Measurements from ENCODE around the gene PDE8A. TPM values are rescaled to one million over a fixed set of nuclear protein-coding genes. Genes with fewer than 3 reads are reported as not detected.

The PDE8A gene
- total RNA-seq, 1 donor from 2014 or later, result 11.4 TPM

GRCh38 chr15:84950570-84951111, 31.0 kb upstream of the PDE8A start:
- Histone ChIP-seq H3F3A (ENCODE audit: low read depth) (no peaks in the 10 kb centered on the region), H3K4me2 (no peak overlapping the region), H4K20me1 (ENCODE audit: low read depth) (no peaks in the 10 kb centered on the region), H3K27me3 (no peaks in the 10 kb centered on the region), H3K79me2 (ENCODE audit: low read depth) (no peaks in the 10 kb centered on the region), H3K4me1 (peaks cover 3% of the 10 kb centered on the region), H3K4me3 (no peak overlapping the region), H3K9me3 (ENCODE audit: low read depth) (no peaks in the 10 kb centered on the region), H2AFZ (replicated peaks) (no peak overlapping the region), H3K36me3 (no peaks in the 10 kb centered on the region), H3K9ac (no peak overlapping the region), H3K27ac (no peak overlapping the region)
- Mint-ChIP-seq H3K4me3 (no peak overlapping the region), H3K9me3 (no peaks in the 10 kb centered on the region), H3K27ac (no peak overlapping the region), H3K27me3 (ENCODE audit: insufficient read depth, low read depth) (peaks cover 11% of the 10 kb centered on the region), H3K36me3 (no peaks in the 10 kb centered on the region), H3K4me1 (no peaks in the 10 kb centered on the region)
- no peak for TF ChIP-seq CTCF (IDR thresholded peaks at IDR 0.05)
- no peak for TF ChIP-seq EZH2phosphoT487 (IDR thresholded peaks at IDR 0.05)
- no peak for TF ChIP-seq EZH2 (IDR thresholded peaks at IDR 0.05)
- DNase-seq (ENCODE audit: low spot score), result no peak

GRCh38 chr15:84951736-84952135, 29.9 kb upstream of the PDE8A start:
- H3K36me3 ChIP-seq, result no peaks in the 10 kb centered on the region
- no peak for DNase-seq (ENCODE audit: low spot score)
- H2AFZ ChIP-seq (replicated peaks), result no peak overlapping the region
- no peaks in the 10 kb centered on the region for H3F3A ChIP-seq (ENCODE audit: low read depth)
- no peak overlapping the region for H3K4me3 Mint-ChIP-seq
- no peak overlapping the region for H3K4me2 ChIP-seq
- no peak for TF ChIP-seq EZH2phosphoT487 (IDR thresholded peaks at IDR 0.05)
- no peak for TF ChIP-seq EZH2 (IDR thresholded peaks at IDR 0.05)
- no peaks in the 10 kb centered on the region for H3K27me3 ChIP-seq
- H3K27ac ChIP-seq, result no peak overlapping the region
- H3K36me3 Mint-ChIP-seq, result no peaks in the 10 kb centered on the region
- peaks cover 3% of the 10 kb centered on the region for H3K4me1 ChIP-seq
- no peaks in the 10 kb centered on the region for H3K9me3 ChIP-seq (ENCODE audit: low read depth)
- peaks cover 16% of the 10 kb centered on the region for H3K27me3 Mint-ChIP-seq (ENCODE audit: insufficient read depth, low read depth)
- H3K27ac Mint-ChIP-seq, result no peak overlapping the region
- H4K20me1 ChIP-seq (ENCODE audit: low read depth), result no peaks in the 10 kb centered on the region
- H3K9me3 Mint-ChIP-seq, result no peaks in the 10 kb centered on the region
- no peak overlapping the region for H3K4me3 ChIP-seq
- H3K79me2 ChIP-seq (ENCODE audit: low read depth), result no peaks in the 10 kb centered on the region
- no peak overlapping the region for H3K9ac ChIP-seq
- peaks cover 4% of the 10 kb centered on the region for H3K4me1 Mint-ChIP-seq

GRCh38 chr15:84953136-84953535, 28.5 kb upstream of the PDE8A start:
- H3K9ac ChIP-seq, result no peak overlapping the region
- no peaks in the 10 kb centered on the region for H3K27me3 ChIP-seq
- no peaks in the 10 kb centered on the region for H3F3A ChIP-seq (ENCODE audit: low read depth)
- no peaks in the 10 kb centered on the region for H3K36me3 ChIP-seq
- H3K4me3 ChIP-seq, result no peak overlapping the region
- Mint-ChIP-seq H3K4me3 (no peak overlapping the region), H3K9me3 (peaks cover 8% of the 10 kb centered on the region), H3K27me3 (ENCODE audit: insufficient read depth, low read depth) (peaks cover 14% of the 10 kb centered on the region), H3K27ac (no peak overlapping the region), H3K4me1 (peaks cover 4% of the 10 kb centered on the region), H3K36me3 (no peaks in the 10 kb centered on the region)
- H3K79me2 ChIP-seq (ENCODE audit: low read depth), result no peaks in the 10 kb centered on the region
- H3K27ac ChIP-seq, result no peak overlapping the region
- H2AFZ ChIP-seq (replicated peaks), result no peak overlapping the region
- no peak for TF ChIP-seq EZH2 (IDR thresholded peaks at IDR 0.05)
- TF ChIP-seq CTCF (IDR thresholded peaks at IDR 0.05), result no peak
- TF ChIP-seq EZH2phosphoT487 (IDR thresholded peaks at IDR 0.05), result no peak
- H3K9me3 ChIP-seq (ENCODE audit: low read depth), result no peaks in the 10 kb centered on the region
- H3K4me2 ChIP-seq, result no peak overlapping the region
- no peak for DNase-seq (ENCODE audit: low spot score)
- H4K20me1 ChIP-seq (ENCODE audit: low read depth), result no peaks in the 10 kb centered on the region
- peaks cover 3% of the 10 kb centered on the region for H3K4me1 ChIP-seq

- TF ChIP-seq EZH2 (IDR thresholded peaks at IDR 0.05) (no peak), CTCF (IDR thresholded peaks at IDR 0.05) (no peak), EZH2phosphoT487 (IDR thresholded peaks at IDR 0.05) (no peak)
- no peak overlapping the region for H3K4me2 ChIP-seq
- peak overlapping the region; percentile 13 for H2AFZ ChIP-seq (replicated peaks)
- Mint-ChIP-seq H3K27ac (no peak overlapping the region), H3K27me3 (ENCODE audit: insufficient read depth, low read depth) (peaks cover 14% of the 10 kb centered on the region), H3K9me3 (peaks cover 11% of the 10 kb centered on the region), H3K4me1 (peaks cover 4% of the 10 kb centered on the region), H3K36me3 (no peaks in the 10 kb centered on the region), H3K4me3 (no peak overlapping the region)
- DNase-seq (ENCODE audit: low spot score), result no peak
- no peak overlapping the region for H3K4me3 ChIP-seq
- no peaks in the 10 kb centered on the region for H3K36me3 ChIP-seq
- H3K27ac ChIP-seq, result no peak overlapping the region
- no peaks in the 10 kb centered on the region for H3K27me3 ChIP-seq
- H3K9me3 ChIP-seq (ENCODE audit: low read depth), result no peaks in the 10 kb centered on the region
- H3K9ac ChIP-seq, result no peak overlapping the region
- H3K4me1 ChIP-seq, result peaks cover 3% of the 10 kb centered on the region
- H3K79me2 ChIP-seq (ENCODE audit: low read depth), result no peaks in the 10 kb centered on the region
- no peaks in the 10 kb centered on the region for H3F3A ChIP-seq (ENCODE audit: low read depth)
- no peaks in the 10 kb centered on the region for H4K20me1 ChIP-seq (ENCODE audit: low read depth)
Observed at GRCh38 chr15:84953726-84954125, 27.9 kb upstream of the PDE8A start.

Measured in neural progenitor cell (in vitro differentiated cells).